Astrocyte (in vitro differentiated cells and primary cell): Measurements from ENCODE around the gene RASGRF1. TPM values are rescaled to one million over a fixed set of nuclear protein-coding genes. Genes with fewer than 3 reads are reported as not detected.

Source experiments
- DNase-seq: peaks from one replicate; pipeline ENCODE4 v3.0.0-alpha.2; 2010; ENCODE audit warnings: low read depth
- FAIRE-seq: peaks from 2 replicates; lab custom pipeline; 2011; peaks lifted over from hg19 to GRCh38; lab: Jason Lieb, UNC
- H2AFZ ChIP-seq: 2 replicates; pipeline ENCODE4 v1.6.0; 2012; ENCODE audit warnings: low read depth, low read length, inconsistent platforms
- H3K27ac ChIP-seq: 2 replicates; pipeline ENCODE4 v1.5.1; 2011; ENCODE audit warnings: low read depth, low read length, inconsistent platforms
- H3K27me3 ChIP-seq: 2 replicates; pipeline ENCODE4 v1.6.0; 2011; ENCODE audit warnings: low read length, inconsistent platforms; ENCODE audit not compliant: insufficient read depth
- H3K36me3 ChIP-seq: 2 replicates; pipeline ENCODE4 v1.5.1; 2011; ENCODE audit warnings: low read length, inconsistent platforms; ENCODE audit not compliant: insufficient read depth
- H3K4me1 ChIP-seq: 2 replicates; pipeline ENCODE4 v1.5.1; 2011; ENCODE audit warnings: low read length, inconsistent platforms; ENCODE audit not compliant: insufficient read depth
- H3K4me2 ChIP-seq: 2 replicates; pipeline ENCODE4 v1.6.0; 2012; ENCODE audit warnings: low read length, inconsistent platforms
- H3K4me3 ChIP-seq: 2 replicates; pipeline ENCODE4 v1.5.1; 2011; ENCODE audit warnings: low read depth, mild to moderate bottlenecking, low read length, inconsistent platforms; ENCODE audit not compliant: insufficient read depth
- H3K79me2 ChIP-seq: 2 replicates; pipeline ENCODE4 v1.6.0; 2012; ENCODE audit warnings: mild to moderate bottlenecking, low read length, inconsistent platforms; ENCODE audit not compliant: insufficient read depth
- H3K9ac ChIP-seq: 2 replicates; pipeline ENCODE4 v1.6.0; 2012; ENCODE audit warnings: mild to moderate bottlenecking, low read length, inconsistent platforms
- H3K9me3 ChIP-seq: 2 replicates; pipeline ENCODE4 v1.5.1; 2012; ENCODE audit warnings: low read depth, mild to moderate bottlenecking, low read length, inconsistent platforms; ENCODE audit not compliant: insufficient read depth
- H4K20me1 ChIP-seq: 2 replicates; pipeline ENCODE4 v1.6.0; 2012; ENCODE audit warnings: low read length, inconsistent platforms; ENCODE audit not compliant: insufficient read depth
- H3K27ac Mint-ChIP-seq: one replicate; pipeline ENCODE4 v1.8.0; 2021; ENCODE audit warnings: mild to moderate bottlenecking, mixed read lengths; ENCODE audit not compliant: unreplicated experiment
- H3K27me3 Mint-ChIP-seq: one replicate; pipeline ENCODE4 v1.8.0; 2021; ENCODE audit warnings: low read depth, mixed read lengths; ENCODE audit not compliant: unreplicated experiment
- H3K36me3 Mint-ChIP-seq: one replicate; pipeline ENCODE4 v1.8.0; 2021; ENCODE audit warnings: low read depth, mixed read lengths; ENCODE audit not compliant: unreplicated experiment
- H3K4me1 Mint-ChIP-seq: one replicate; pipeline ENCODE4 v1.8.0; 2021; ENCODE audit warnings: low read depth, mixed read lengths; ENCODE audit not compliant: unreplicated experiment
- H3K4me3 Mint-ChIP-seq: one replicate; pipeline ENCODE4 v1.8.0; 2021; ENCODE audit warnings: mild to moderate bottlenecking, moderate library complexity, mixed read lengths; ENCODE audit not compliant: unreplicated experiment
- H3K9me3 Mint-ChIP-seq: one replicate; pipeline ENCODE4 v1.8.0; 2021; ENCODE audit warnings: mild to moderate bottlenecking, mixed read lengths; ENCODE audit not compliant: unreplicated experiment
- EZH2 ChIP-seq: IDR thresholded peaks from 2 replicates; pipeline ENCODE4 v1.6.1; 2012; ENCODE audit warnings: mild to moderate bottlenecking, low read length, inconsistent platforms; ENCODE audit not compliant: insufficient read depth
- total RNA-seq: library from RNA; stranded (reverse); gene quantifications from 2 replicates; pipeline ENCODE4 v1.2.1, GENCODE V29; 2021
- TF ChIP-seq, protein P1 (sequence below): IDR thresholded peaks from 2 replicates; pipeline ENCODE4 v1.5.1; 2011; ENCODE audit warnings: low read depth, mild to moderate bottlenecking, inconsistent platforms, low read length, moderate library complexity; ENCODE audit not compliant: insufficient read depth

RASGRF1 gene
- total RNA-seq, 1 donor from 2014 or later, result 1.2 TPM

DNA sequence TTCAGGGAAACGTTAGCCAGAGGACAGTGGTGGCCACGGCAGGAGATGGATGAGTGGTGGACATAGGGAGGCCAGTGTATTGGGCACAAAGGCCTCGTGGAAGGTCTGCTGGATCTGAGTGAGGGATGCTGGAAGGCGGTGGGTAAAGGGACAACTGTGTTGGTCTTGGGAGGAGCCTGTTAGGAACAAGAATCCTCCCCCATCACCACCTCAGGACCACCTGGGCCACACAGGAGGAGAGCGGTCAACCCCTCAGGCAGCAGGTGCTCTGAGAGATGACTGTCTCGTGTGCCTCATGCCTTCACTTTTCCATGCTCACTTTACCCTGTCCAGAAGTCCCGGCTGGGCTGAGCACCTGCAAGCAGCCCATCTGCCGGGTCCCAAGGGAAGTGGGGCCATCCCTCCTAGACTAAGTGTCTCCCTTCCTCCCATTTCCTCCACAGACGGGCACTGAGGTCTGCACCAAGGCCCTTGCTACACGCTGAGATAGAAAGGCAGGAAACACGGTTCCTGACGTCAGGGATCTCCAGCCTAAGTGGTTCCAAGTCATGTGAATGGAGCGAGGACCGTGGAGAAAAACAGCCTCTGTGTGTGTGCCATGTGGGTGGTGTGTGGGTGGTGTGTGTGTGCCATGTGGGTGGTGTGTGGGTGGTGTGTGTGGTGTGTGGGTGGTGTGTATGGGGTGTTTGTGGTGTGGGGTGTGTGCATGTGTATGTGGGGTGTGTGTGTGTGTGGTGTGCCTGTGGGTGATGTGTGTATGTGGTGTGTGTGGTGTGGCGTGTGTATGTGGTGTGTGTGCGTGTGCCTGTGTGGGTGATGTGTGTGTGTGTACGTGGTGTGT is 97.9 kb downstream of the RASGRF1 start:
- FAIRE-seq, result no peak
- no peaks in the 10 kb centered on the region for H3K79me2 ChIP-seq
- no peak overlapping the region for H3K4me3 ChIP-seq
- H3K4me3 Mint-ChIP-seq, result no peak overlapping the region
- H3K9ac ChIP-seq, result no peak overlapping the region
- peaks cover 28% of the 10 kb centered on the region for H3K4me1 ChIP-seq
- H3K4me2 ChIP-seq, result no peak overlapping the region
- H3K9me3 Mint-ChIP-seq, result no peaks in the 10 kb centered on the region
- no peak overlapping the region for H2AFZ ChIP-seq
- no peak for TF ChIP-seq EZH2
- TF ChIP-seq, protein P1, sequence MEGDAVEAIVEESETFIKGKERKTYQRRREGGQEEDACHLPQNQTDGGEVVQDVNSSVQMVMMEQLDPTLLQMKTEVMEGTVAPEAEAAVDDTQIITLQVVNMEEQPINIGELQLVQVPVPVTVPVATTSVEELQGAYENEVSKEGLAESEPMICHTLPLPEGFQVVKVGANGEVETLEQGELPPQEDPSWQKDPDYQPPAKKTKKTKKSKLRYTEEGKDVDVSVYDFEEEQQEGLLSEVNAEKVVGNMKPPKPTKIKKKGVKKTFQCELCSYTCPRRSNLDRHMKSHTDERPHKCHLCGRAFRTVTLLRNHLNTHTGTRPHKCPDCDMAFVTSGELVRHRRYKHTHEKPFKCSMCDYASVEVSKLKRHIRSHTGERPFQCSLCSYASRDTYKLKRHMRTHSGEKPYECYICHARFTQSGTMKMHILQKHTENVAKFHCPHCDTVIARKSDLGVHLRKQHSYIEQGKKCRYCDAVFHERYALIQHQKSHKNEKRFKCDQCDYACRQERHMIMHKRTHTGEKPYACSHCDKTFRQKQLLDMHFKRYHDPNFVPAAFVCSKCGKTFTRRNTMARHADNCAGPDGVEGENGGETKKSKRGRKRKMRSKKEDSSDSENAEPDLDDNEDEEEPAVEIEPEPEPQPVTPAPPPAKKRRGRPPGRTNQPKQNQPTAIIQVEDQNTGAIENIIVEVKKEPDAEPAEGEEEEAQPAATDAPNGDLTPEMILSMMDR, result no peak
- H3K36me3 ChIP-seq, result no peaks in the 10 kb centered on the region
- no peak for DNase-seq
- no peaks in the 10 kb centered on the region for H3K36me3 Mint-ChIP-seq
- H3K27ac Mint-ChIP-seq, result no peak overlapping the region
- peaks cover 54% of the 10 kb centered on the region for H3K4me1 Mint-ChIP-seq
- H3K27ac ChIP-seq, result no peak overlapping the region
- no peaks in the 10 kb centered on the region for H3K27me3 ChIP-seq
- H4K20me1 ChIP-seq, result no peaks in the 10 kb centered on the region
- no peaks in the 10 kb centered on the region for H3K27me3 Mint-ChIP-seq
- no peaks in the 10 kb centered on the region for H3K9me3 ChIP-seq

DNA sequence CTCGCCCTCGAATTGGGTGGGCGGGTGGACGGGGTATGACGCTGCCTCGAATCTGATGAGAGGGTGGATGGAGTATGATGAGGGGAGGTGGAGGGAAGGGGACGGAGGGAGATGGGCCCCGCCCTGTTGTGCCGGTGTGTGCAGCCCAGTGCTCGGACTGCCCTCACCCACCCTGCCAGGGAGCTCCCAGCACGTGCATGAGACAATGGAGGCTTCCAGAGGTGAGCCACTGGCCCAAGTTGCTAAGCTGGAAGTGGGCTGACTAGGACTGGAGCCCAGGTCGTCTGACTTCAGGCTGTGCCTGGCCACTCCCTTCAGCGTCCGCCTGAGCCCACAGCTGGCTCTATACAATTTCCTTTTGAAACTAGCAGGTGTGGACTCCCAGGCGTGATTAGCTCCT is 98.7 kb downstream of the RASGRF1 start:
- Histone ChIP-seq H3K36me3 (no peaks in the 10 kb centered on the region), H3K9ac (no peak overlapping the region), H3K4me1 (peaks cover 28% of the 10 kb centered on the region), H3K27ac (no peak overlapping the region), H3K9me3 (no peaks in the 10 kb centered on the region), H3K4me2 (no peak overlapping the region), H3K79me2 (no peaks in the 10 kb centered on the region), H4K20me1 (no peaks in the 10 kb centered on the region), H2AFZ (no peak overlapping the region), H3K27me3 (no peaks in the 10 kb centered on the region), H3K4me3 (no peak overlapping the region)
- no peak overlapping the region for H3K27ac Mint-ChIP-seq
- TF ChIP-seq, protein P1, result no peak
- no peak for TF ChIP-seq EZH2
- H3K36me3 Mint-ChIP-seq, result no peaks in the 10 kb centered on the region
- no peaks in the 10 kb centered on the region for H3K9me3 Mint-ChIP-seq
- H3K4me1 Mint-ChIP-seq, result peaks cover 52% of the 10 kb centered on the region
- DNase-seq (no peak), FAIRE-seq (no peak)
- H3K4me3 Mint-ChIP-seq, result no peak overlapping the region
- H3K27me3 Mint-ChIP-seq, result no peaks in the 10 kb centered on the region

DNA sequence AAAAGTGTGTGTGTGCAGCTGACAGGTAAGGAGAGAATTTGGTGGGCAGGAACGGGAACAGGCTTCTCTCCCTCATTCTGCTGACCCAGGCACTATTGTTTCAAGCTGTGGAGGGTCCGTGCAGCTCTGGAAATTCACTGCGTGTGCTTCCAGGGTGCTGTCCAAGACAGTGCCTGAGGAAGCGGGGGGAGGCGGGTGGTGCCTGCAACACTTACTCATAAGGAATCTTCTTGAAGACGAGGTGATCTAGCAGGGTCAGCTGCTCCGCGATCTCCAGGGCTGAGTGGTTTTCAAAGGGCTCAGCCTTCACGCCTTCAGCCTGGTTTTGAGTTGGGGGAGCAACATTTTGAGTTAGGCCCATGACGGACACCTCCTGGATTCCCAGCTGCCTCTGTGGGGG is 99.1 kb downstream of the RASGRF1 start:
- Histone ChIP-seq H3K9me3 (no peaks in the 10 kb centered on the region), H3K9ac (no peak overlapping the region), H3K36me3 (no peaks in the 10 kb centered on the region), H3K4me3 (no peak overlapping the region), H4K20me1 (no peaks in the 10 kb centered on the region), H3K27ac (no peak overlapping the region), H3K4me2 (no peak overlapping the region), H3K79me2 (no peaks in the 10 kb centered on the region), H3K4me1 (peaks cover 28% of the 10 kb centered on the region), H3K27me3 (no peaks in the 10 kb centered on the region), H2AFZ (no peak overlapping the region)
- Mint-ChIP-seq H3K36me3 (no peaks in the 10 kb centered on the region), H3K4me1 (peaks cover 48% of the 10 kb centered on the region), H3K9me3 (no peaks in the 10 kb centered on the region), H3K4me3 (no peak overlapping the region), H3K27ac (peak overlapping the region; percentile 42), H3K27me3 (no peaks in the 10 kb centered on the region)
- TF ChIP-seq, protein P1, result no peak
- TF ChIP-seq EZH2, result no peak
- FAIRE-seq, result no peak
- DNase-seq, result peak; percentile 49
